ENCODE results near the gene TPBGL. TPM values are rescaled to one million over a fixed set of nuclear protein-coding genes. Genes with fewer than 3 reads are reported as not detected.

The TPBGL gene
- total RNA-seq, 1 donor from 2014 or later, result 7.0 TPM

GRCh38 chr11:75248924-75249256, 8.3 kb downstream of the TPBGL start:
- no peak overlapping the region for H3K4me3 Mint-ChIP-seq (ENCODE audit: unreplicated experiment)
- TF ChIP-seq CTCF (IDR thresholded peaks at IDR 0.05; ENCODE audit: unreplicated experiment), result no peak
- H3K27ac Mint-ChIP-seq (ENCODE audit: unreplicated experiment), result no peak overlapping the region
- no peak for DNase-seq (ENCODE audit: low spot score)
- H3K9me3 Mint-ChIP-seq (ENCODE audit: unreplicated experiment), result no peaks in the 10 kb centered on the region
- peaks cover 3% of the 10 kb centered on the region for H3K4me1 Mint-ChIP-seq (ENCODE audit: unreplicated experiment)
- H3K27me3 Mint-ChIP-seq (ENCODE audit: unreplicated experiment), result peaks cover 4% of the 10 kb centered on the region
- no peaks in the 10 kb centered on the region for H3K36me3 Mint-ChIP-seq (ENCODE audit: low read depth, unreplicated experiment)

GRCh38 chr11:75249704-75250103, 9.1 kb downstream of the TPBGL start:
- Mint-ChIP-seq H3K36me3 (ENCODE audit: low read depth, unreplicated experiment) (no peaks in the 10 kb centered on the region), H3K27ac (ENCODE audit: unreplicated experiment) (no peak overlapping the region), H3K4me1 (ENCODE audit: unreplicated experiment) (no peaks in the 10 kb centered on the region), H3K9me3 (ENCODE audit: unreplicated experiment) (no peaks in the 10 kb centered on the region), H3K27me3 (ENCODE audit: unreplicated experiment) (peaks cover 3% of the 10 kb centered on the region), H3K4me3 (ENCODE audit: unreplicated experiment) (no peak overlapping the region)
- DNase-seq (ENCODE audit: low spot score), result no peak
- TF ChIP-seq CTCF (IDR thresholded peaks at IDR 0.05; ENCODE audit: unreplicated experiment), result no peak

- Mint-ChIP-seq H3K4me1 (ENCODE audit: unreplicated experiment) (no peaks in the 10 kb centered on the region), H3K4me3 (ENCODE audit: unreplicated experiment) (no peak overlapping the region), H3K27me3 (ENCODE audit: unreplicated experiment) (peaks cover 2% of the 10 kb centered on the region), H3K9me3 (ENCODE audit: unreplicated experiment) (no peaks in the 10 kb centered on the region), H3K36me3 (ENCODE audit: low read depth, unreplicated experiment) (peaks cover 3% of the 10 kb centered on the region), H3K27ac (ENCODE audit: unreplicated experiment) (no peak overlapping the region)
- no peak for DNase-seq (ENCODE audit: low spot score)
- no peak for TF ChIP-seq CTCF (IDR thresholded peaks at IDR 0.05; ENCODE audit: unreplicated experiment)
Observed at GRCh38 chr11:75254326-75254725, 13.8 kb downstream of the TPBGL start.

- no peak overlapping the region for H3K27ac Mint-ChIP-seq (ENCODE audit: unreplicated experiment)
- no peak for TF ChIP-seq CTCF (IDR thresholded peaks at IDR 0.05; ENCODE audit: unreplicated experiment)
- H3K27me3 Mint-ChIP-seq (ENCODE audit: unreplicated experiment), result peaks cover 24% of the 10 kb centered on the region
- no peak overlapping the region for H3K4me3 Mint-ChIP-seq (ENCODE audit: unreplicated experiment)
- H3K9me3 Mint-ChIP-seq (ENCODE audit: unreplicated experiment), result no peaks in the 10 kb centered on the region
- H3K36me3 Mint-ChIP-seq (ENCODE audit: low read depth, unreplicated experiment), result peaks cover 6% of the 10 kb centered on the region
- DNase-seq (ENCODE audit: low spot score), result no peak
- H3K4me1 Mint-ChIP-seq (ENCODE audit: unreplicated experiment), result peaks cover 19% of the 10 kb centered on the region
Observed at GRCh38 chr11:75260396-75261170, 20.0 kb downstream of the TPBGL start.

- Mint-ChIP-seq H3K27ac (ENCODE audit: unreplicated experiment) (no peak overlapping the region), H3K4me3 (ENCODE audit: unreplicated experiment) (no peak overlapping the region), H3K36me3 (ENCODE audit: low read depth, unreplicated experiment) (peaks cover 17% of the 10 kb centered on the region), H3K4me1 (ENCODE audit: unreplicated experiment) (peaks cover 28% of the 10 kb centered on the region), H3K27me3 (ENCODE audit: unreplicated experiment) (peaks cover 24% of the 10 kb centered on the region), H3K9me3 (ENCODE audit: unreplicated experiment) (no peaks in the 10 kb centered on the region)
- no peak for DNase-seq (ENCODE audit: low spot score)
- no peak for TF ChIP-seq CTCF (IDR thresholded peaks at IDR 0.05; ENCODE audit: unreplicated experiment)
Observed at GRCh38 chr11:75261902-75262361, 21.4 kb downstream of the TPBGL start.
